Stimulated activated naive CD8-positive, alpha-beta T cell treated with anti-CD3 and anti-CD28 coated beads, Interleukin-15, Interleukin-2, amounts not matched to agents 100 ng/mL and 50 ng/mL, for 24 hours (primary cell): Measurements from ENCODE around the gene GREB1L.

ENCODE experiments used
- H3K27ac Mint-ChIP-seq: one replicate; pipeline ENCODE4 v1.8.0; 2021; ENCODE audit warnings: mild to moderate bottlenecking, mixed read lengths
- H3K27me3 Mint-ChIP-seq: one replicate; pipeline ENCODE4 v1.8.0; 2021; ENCODE audit warnings: mixed read lengths
- H3K36me3 Mint-ChIP-seq: one replicate; pipeline ENCODE4 v1.8.0; 2021; ENCODE audit warnings: low read depth, mixed read lengths
- H3K4me1 Mint-ChIP-seq: one replicate; pipeline ENCODE4 v1.8.0; 2021; ENCODE audit warnings: low read depth, mixed read lengths
- H3K4me3 Mint-ChIP-seq: one replicate; pipeline ENCODE4 v1.8.0; 2021; ENCODE audit warnings: mild to moderate bottlenecking, mixed read lengths
- H3K9me3 Mint-ChIP-seq: one replicate; pipeline ENCODE4 v1.8.0; 2021; ENCODE audit warnings: mixed read lengths

GREB1L gene

DNA sequence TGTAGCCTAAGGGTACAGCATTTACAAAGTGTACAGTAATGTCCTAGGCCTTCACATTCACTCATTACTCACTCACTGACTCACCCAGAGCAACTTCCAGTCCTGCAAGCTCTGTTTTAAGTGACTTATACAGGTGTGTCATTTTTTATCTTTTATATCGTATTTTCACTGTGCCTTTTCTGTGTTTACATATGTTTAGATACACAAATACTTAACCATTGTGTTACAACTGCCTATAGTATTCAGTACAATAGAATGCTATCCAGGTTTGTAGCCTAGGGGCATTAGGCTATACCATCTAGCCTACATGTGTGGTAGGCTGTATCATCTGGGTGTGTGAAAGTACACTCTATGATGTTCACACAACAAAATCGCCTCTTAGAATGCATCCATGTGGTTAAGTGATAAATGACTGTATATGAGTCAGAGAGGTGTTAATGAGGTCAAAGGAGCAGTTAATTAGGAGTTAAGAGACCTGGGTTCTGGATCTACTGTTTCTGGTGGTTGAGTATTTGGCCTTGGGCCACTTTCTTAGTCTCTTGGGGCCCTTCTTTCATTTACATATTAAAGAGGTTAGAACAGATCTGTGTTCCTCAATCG lies 149.1 kb downstream of the GREB1L start:
- Mint-ChIP-seq H3K27ac (no peak overlapping the region), H3K36me3 (no peaks in the 10 kb centered on the region), H3K4me1 (no peaks in the 10 kb centered on the region), H3K4me3 (no peak overlapping the region), H3K27me3 (peaks cover 7% of the 10 kb centered on the region), H3K9me3 (no peaks in the 10 kb centered on the region)

DNA sequence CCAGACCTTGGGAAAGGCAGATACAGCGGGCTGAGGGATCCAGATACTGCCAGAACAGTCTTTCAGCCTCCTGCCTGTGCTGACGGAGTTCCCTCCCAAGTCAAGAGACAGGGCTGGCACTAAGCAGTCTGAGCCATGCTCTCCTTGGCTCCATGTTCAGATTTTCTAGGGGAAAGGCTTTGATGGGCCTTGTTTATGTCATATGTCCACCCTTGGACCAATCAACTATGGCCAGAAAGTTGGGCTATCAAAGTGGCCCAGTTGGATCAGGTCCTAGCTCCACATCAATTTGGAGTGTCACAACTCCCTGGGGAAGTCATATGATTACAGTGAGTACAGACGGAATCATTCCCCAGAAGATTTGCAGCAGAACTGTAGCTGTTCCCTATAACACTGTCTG lies 152.0 kb downstream of the GREB1L start:
- H3K27me3 Mint-ChIP-seq: peaks cover 2% of the 10 kb centered on the region
- H3K4me1 Mint-ChIP-seq: no peaks in the 10 kb centered on the region
- no peaks in the 10 kb centered on the region for H3K36me3 Mint-ChIP-seq
- no peaks in the 10 kb centered on the region for H3K9me3 Mint-ChIP-seq
- no peak overlapping the region for H3K27ac Mint-ChIP-seq
- no peak overlapping the region for H3K4me3 Mint-ChIP-seq

- H3K4me1 Mint-ChIP-seq: no peaks in the 10 kb centered on the region
- H3K27ac Mint-ChIP-seq: no peak overlapping the region
- peaks cover 10% of the 10 kb centered on the region for H3K27me3 Mint-ChIP-seq
Measured at GRCh38 chr18:21398121-21398520, 156.1 kb downstream of the GREB1L start.

GRCh38 chr18:21402272-21402671 lies 160.2 kb downstream of the GREB1L start:
- no peaks in the 10 kb centered on the region for H3K36me3 Mint-ChIP-seq
- H3K9me3 Mint-ChIP-seq: no peaks in the 10 kb centered on the region
- no peak overlapping the region for H3K4me3 Mint-ChIP-seq
- H3K4me1 Mint-ChIP-seq: no peaks in the 10 kb centered on the region
- H3K27me3 Mint-ChIP-seq: peaks cover 10% of the 10 kb centered on the region
- no peak overlapping the region for H3K27ac Mint-ChIP-seq

More at GRCh38 chr18:21398121-21398520, 156.1 kb downstream of the GREB1L start:
- H3K36me3 Mint-ChIP-seq: no peaks in the 10 kb centered on the region
- no peaks in the 10 kb centered on the region for H3K9me3 Mint-ChIP-seq
- H3K4me3 Mint-ChIP-seq: no peak overlapping the region

DNA sequence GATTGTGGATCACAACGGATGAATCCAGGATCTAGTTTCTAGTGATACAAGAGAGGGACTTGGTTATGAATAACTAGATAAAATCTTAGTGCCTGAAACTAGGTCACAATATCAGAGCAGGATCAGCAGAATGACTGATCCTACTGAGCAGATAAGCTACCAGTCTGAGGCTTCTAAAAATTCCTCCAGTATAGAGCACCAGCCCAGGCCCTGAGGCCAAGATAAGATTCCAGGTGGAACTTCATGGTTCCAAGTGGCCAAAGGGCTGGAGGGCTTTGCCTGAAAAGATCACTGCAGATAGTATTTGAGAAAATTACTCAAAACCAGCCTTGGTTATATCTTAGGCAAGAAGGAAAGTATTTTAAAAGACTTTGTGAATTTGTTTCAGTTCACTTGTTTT lies 162.4 kb downstream of the GREB1L start:
- H3K4me1 Mint-ChIP-seq: no peaks in the 10 kb centered on the region
- no peak overlapping the region for H3K4me3 Mint-ChIP-seq
- no peaks in the 10 kb centered on the region for H3K36me3 Mint-ChIP-seq
- H3K9me3 Mint-ChIP-seq: no peaks in the 10 kb centered on the region
- H3K27ac Mint-ChIP-seq: no peak overlapping the region
- peaks cover 10% of the 10 kb centered on the region for H3K27me3 Mint-ChIP-seq

DNA sequence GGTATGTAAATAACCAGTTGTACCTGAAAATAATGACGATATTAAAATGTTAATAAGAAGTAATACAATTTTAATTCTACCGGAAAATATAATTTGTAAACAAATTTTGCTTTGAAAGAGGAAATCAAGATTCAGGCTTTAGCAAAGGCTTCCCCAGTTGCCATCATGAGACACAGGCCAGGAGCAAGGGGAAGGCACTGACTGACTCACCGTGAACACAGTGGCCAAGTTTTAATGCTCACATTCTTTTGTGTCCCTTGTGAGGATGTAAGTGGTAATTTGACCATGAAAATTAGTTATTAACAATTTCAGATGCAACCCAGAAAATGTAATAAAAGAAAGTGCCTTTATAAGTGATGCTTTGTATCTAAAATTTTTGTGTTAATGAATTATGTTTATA lies 164.1 kb downstream of the GREB1L start:
- Mint-ChIP-seq H3K4me3 (no peak overlapping the region), H3K27ac (no peak overlapping the region), H3K36me3 (no peaks in the 10 kb centered on the region), H3K4me1 (no peaks in the 10 kb centered on the region), H3K9me3 (no peaks in the 10 kb centered on the region), H3K27me3 (peaks cover 8% of the 10 kb centered on the region)

DNA sequence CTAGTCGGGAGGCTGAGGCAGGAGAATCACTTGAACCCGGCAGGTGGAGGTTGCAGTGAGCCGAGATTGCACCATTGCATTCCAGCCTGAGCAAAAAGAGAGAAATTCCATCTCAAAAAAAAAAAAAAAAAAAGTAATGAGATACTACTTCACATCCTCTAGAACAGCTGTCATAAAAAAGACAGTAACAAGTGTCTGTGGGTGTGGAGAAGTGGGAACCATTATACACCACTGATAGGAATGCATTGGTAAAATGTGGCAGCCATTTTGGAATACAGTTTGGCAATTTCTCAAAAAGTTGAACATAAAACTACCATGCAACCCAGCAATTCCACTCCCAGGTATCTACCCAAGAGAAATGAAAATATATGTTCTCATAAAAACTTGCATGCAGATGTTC lies 166.6 kb downstream of the GREB1L start:
- Mint-ChIP-seq H3K27ac (no peak overlapping the region), H3K4me3 (no peak overlapping the region), H3K27me3 (peaks cover 5% of the 10 kb centered on the region), H3K36me3 (no peaks in the 10 kb centered on the region), H3K9me3 (no peaks in the 10 kb centered on the region), H3K4me1 (no peaks in the 10 kb centered on the region)

GRCh38 chr18:21433436-21433835 lies 191.4 kb downstream of the GREB1L start:
- no peaks in the 10 kb centered on the region for H3K9me3 Mint-ChIP-seq
- no peaks in the 10 kb centered on the region for H3K4me1 Mint-ChIP-seq
- no peak overlapping the region for H3K27ac Mint-ChIP-seq
- no peak overlapping the region for H3K4me3 Mint-ChIP-seq
- H3K36me3 Mint-ChIP-seq: no peaks in the 10 kb centered on the region
- H3K27me3 Mint-ChIP-seq: peaks cover 7% of the 10 kb centered on the region

GRCh38 chr18:21439431-21439846 lies 197.4 kb downstream of the GREB1L start:
- Mint-ChIP-seq H3K36me3 (no peaks in the 10 kb centered on the region), H3K27ac (no peak overlapping the region), H3K4me3 (no peak overlapping the region), H3K9me3 (no peaks in the 10 kb centered on the region), H3K4me1 (no peaks in the 10 kb centered on the region), H3K27me3 (peaks cover 20% of the 10 kb centered on the region)

DNA sequence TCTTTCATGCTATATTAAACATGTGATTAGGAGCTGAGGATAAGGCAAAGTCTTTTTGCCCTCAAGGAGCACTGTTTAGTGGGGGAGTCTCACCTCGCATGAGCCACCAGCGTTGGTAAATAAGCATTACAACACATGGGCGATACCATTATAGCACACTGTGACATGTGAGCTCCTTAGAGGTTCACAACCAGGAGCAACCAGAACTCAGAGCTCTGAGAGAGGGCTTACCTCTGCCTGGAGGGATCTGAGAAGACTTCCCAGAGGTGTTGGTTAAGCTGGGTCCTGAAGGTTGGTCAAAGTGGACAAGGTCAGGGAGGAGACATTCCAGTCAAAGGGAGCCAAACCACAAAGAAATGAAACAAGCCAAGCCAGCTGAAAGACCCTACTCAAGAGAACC lies 199.6 kb downstream of the GREB1L start:
- Mint-ChIP-seq H3K27ac (no peak overlapping the region), H3K4me1 (no peaks in the 10 kb centered on the region), H3K36me3 (no peaks in the 10 kb centered on the region), H3K9me3 (no peaks in the 10 kb centered on the region), H3K27me3 (peaks cover 15% of the 10 kb centered on the region), H3K4me3 (no peak overlapping the region)

- Mint-ChIP-seq H3K9me3 (no peaks in the 10 kb centered on the region), H3K27me3 (peaks cover 15% of the 10 kb centered on the region), H3K4me1 (no peaks in the 10 kb centered on the region), H3K36me3 (no peaks in the 10 kb centered on the region), H3K27ac (no peak overlapping the region), H3K4me3 (no peak overlapping the region)
Measured at GRCh38 chr18:21443776-21444464, 201.9 kb downstream of the GREB1L start.

DNA sequence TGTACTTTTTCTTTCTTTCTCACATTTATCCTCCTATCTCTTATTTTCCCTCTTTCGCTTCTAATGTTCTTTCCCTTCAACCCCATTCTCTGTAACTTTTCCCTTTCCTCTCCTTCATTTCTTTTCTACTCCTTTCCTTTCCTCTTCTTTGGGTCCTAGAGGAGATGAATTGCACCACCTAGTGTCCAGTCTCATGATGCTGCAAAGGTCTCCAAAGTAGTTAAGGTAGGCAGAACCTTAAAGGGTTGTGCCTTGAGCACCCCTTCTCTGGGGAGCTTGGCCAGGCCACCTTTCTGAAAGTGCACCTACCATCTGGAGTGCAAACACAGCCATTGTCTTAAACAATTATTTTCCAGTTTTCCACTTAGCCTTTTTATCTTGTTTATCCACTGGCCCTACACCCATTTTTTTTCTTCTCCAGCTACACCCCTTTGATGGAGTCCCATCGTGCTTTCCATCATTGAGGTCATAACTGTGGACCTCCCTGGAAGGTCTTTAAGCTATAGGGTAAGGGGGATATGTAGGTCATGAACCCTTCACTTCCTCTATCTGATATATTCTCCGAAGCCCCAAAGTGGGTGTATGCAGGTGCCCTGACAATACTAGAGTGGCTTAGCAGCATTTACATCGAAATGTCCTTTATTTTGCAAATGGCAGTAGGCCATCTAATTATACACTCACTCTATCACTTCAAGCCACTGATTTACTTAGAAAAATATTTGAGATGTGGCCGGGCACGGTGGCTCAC lies 202.6 kb downstream of the GREB1L start:
- H3K4me1 Mint-ChIP-seq: no peaks in the 10 kb centered on the region
- H3K9me3 Mint-ChIP-seq: no peaks in the 10 kb centered on the region
- H3K27ac Mint-ChIP-seq: no peak overlapping the region
- no peak overlapping the region for H3K4me3 Mint-ChIP-seq
- H3K27me3 Mint-ChIP-seq: peaks cover 17% of the 10 kb centered on the region
- H3K36me3 Mint-ChIP-seq: no peaks in the 10 kb centered on the region

DNA sequence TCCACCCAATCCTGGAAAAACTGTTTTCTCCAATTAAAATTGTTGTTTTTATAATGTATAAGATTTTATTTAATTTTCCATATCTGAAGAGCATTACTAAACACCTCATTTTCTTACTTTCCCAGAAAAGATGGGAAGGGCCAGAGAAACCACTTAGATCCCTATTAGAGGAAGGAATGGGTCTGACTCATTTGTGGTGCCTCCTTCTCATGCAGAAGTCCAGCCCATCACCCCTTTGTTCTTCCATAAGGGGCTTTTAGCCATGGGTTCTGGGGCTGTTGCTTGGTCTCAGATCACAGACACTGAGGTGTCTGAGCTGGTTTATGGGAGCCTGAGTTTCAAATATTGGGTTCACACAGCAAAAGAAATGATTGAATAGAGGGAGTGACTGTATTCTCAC lies 206.3 kb downstream of the GREB1L start:
- Mint-ChIP-seq H3K4me1 (no peaks in the 10 kb centered on the region), H3K9me3 (no peaks in the 10 kb centered on the region), H3K27me3 (peaks cover 33% of the 10 kb centered on the region), H3K27ac (no peak overlapping the region), H3K36me3 (no peaks in the 10 kb centered on the region), H3K4me3 (no peak overlapping the region)

GRCh38 chr18:21449367-21450290 lies 207.6 kb downstream of the GREB1L start:
- H3K27ac Mint-ChIP-seq: no peak overlapping the region
- H3K4me1 Mint-ChIP-seq: no peaks in the 10 kb centered on the region
- no peaks in the 10 kb centered on the region for H3K9me3 Mint-ChIP-seq
- peaks cover 23% of the 10 kb centered on the region for H3K27me3 Mint-ChIP-seq
- H3K4me3 Mint-ChIP-seq: no peak overlapping the region
- no peaks in the 10 kb centered on the region for H3K36me3 Mint-ChIP-seq

DNA sequence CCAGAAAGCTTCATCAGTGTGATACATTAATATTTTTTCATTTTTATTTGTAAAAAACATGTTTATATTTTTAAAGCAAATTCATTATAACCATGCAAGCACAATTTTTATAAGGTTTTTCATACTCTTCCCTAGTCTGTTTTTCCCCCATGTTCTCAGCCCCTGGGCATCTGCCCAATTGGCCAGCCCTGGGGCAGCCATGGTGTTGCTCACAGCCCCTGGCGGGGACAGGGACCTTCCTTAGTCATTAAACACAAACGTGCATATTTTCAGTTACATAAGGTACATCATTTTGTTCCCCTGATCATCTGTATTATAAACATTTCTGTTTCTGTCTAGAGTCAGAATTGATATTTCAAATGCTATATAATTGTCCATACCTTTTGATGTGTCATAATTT lies 208.5 kb downstream of the GREB1L start:
- Mint-ChIP-seq H3K4me1 (no peaks in the 10 kb centered on the region), H3K9me3 (no peaks in the 10 kb centered on the region), H3K27me3 (peaks cover 23% of the 10 kb centered on the region), H3K27ac (no peak overlapping the region), H3K4me3 (no peak overlapping the region), H3K36me3 (no peaks in the 10 kb centered on the region)
